Right lobe of liver (tissue), 4 donors: ENCODE results near the gene GVQW3.

Experiments
- CTCF ChIP-seq, 4 donors: fragments of 200-600 bp in 3 of 4; fragments of 450-650 bp in 1 of 4; IDR thresholded peaks; one replicate each; pipeline versions ENCODE4 v1.5.1 to v1.8.0; 2016 to 2022; ENCODE audit warnings: antibody characterized with exemption in 4 of 4, mild to moderate bottlenecking in 2 of 4
- POLR2A ChIP-seq: fragments of 450-650 bp; IDR thresholded peaks from one replicate; pipeline ENCODE4 v1.6.1; 2017; ENCODE audit warnings: antibody characterized with exemption, mild to moderate bottlenecking
- donor health status: DM: no; HTN: no; CAD: no.
- donor health status: DM: no; HTN: no; CAD: no.
- donor health status: DM: no; HTN: yes; CAD: no.

- TF ChIP-seq POLR2A, result no peak
- TF ChIP-seq CTCF (IDR thresholded peaks at IDR 0.05), result no peak
Observed at GRCh38 chr11:76369406-76369805, 11.7 kb upstream of the GVQW3 start.
